Choroid plexus epithelial cell (primary cell): ENCODE measurements around the gene AIRE.

ENCODE experiments used
- DNase-seq: peaks from one replicate; pipeline ENCODE4 v3.0.0-alpha.2; 2010; ENCODE audit warnings: low read depth
- H3K4me3 ChIP-seq: 2 replicates; pipeline ENCODE4 v1.5.1; 2011; ENCODE audit warnings: low read depth, mild to moderate bottlenecking, control low read depth, low read length, moderate library complexity
- CTCF ChIP-seq: conservative IDR thresholded peaks from 2 replicates; pipeline ENCODE4 v1.5.1; 2011; ENCODE audit warnings: low read depth, mild to moderate bottlenecking, control low read depth, inconsistent platforms, low read length, moderate library complexity

The AIRE gene

GRCh38 chr21:44304877-44305293 is 19.2 kb downstream of the AIRE start:
- peak; percentile 83 for TF ChIP-seq CTCF

GRCh38 chr21:44305691-44306090 is 20.0 kb downstream of the AIRE start:
- no peak overlapping the region for H3K4me3 ChIP-seq
- no peak for TF ChIP-seq CTCF
- DNase-seq, result no peak

More at GRCh38 chr21:44304877-44305293, 19.2 kb downstream of the AIRE start:
- peak; percentile 60 for DNase-seq
- no peak overlapping the region for H3K4me3 ChIP-seq

- peak; percentile 49 for DNase-seq
- TF ChIP-seq CTCF, result no peak
- H3K4me3 ChIP-seq, result no peak overlapping the region
These were observed 21.4 kb downstream of the AIRE start for GRCh38 chr21:44306936-44307704.

- DNase-seq, result no peak
- H3K4me3 ChIP-seq, result no peak overlapping the region
- TF ChIP-seq CTCF, result no peak
These were observed 25.2 kb downstream of the AIRE start for GRCh38 chr21:44310628-44311507.

GRCh38 chr21:44312089-44312488 is 26.4 kb downstream of the AIRE start:
- DNase-seq, result no peak
- no peak for TF ChIP-seq CTCF
- H3K4me3 ChIP-seq, result no peak overlapping the region

- TF ChIP-seq CTCF, result no peak
- no peak overlapping the region for H3K4me3 ChIP-seq
- DNase-seq, result no peak
These were observed 27.0 kb downstream of the AIRE start for GRCh38 chr21:44312716-44313115.
